Measurements from ENCODE around the gene AGXT. TPM values are rescaled to one million over a fixed set of nuclear protein-coding genes. Genes with fewer than 3 reads are reported as not detected.
A peak's percentile ranks its signal among the peaks of the same experiment; 100 is the strongest.

Gene AGXT
- total RNA-seq, 2 experiments from 2014 or later = not detected

DNA sequence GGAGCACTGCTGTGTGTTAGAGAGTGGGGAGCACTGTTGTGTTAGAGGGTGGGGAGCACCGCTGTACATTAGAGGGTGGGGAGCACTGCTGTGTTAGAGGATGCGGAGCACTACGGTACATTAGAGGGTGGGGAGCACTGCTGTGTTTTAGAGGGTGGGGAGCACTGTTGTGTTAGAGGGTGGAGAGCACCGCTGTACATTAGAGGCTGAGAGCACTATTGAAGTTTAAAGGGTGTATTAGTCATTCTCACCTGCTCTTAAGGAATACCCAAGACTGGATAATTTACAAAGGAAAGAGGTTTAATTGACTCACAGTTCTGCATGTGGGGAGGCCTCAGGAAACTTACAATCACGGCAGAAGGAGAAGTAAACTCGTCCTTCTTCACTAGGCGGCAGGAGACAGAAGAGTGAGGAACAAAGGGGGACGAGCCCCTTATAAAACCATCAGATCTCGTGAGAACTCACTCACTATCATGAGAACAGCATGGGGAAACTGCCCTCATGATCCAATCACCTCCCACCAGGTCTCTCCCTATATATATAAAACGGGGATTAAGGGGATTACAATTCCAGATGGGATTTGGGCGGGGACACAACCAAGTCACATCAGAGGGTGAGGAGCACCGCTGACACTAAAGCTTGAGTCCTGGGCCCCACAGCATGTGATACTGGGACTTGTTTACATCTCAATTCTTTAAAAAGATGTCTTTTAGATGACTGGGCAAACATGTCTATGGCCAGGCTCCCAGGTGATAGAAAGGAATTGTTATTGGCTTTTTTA is 19.5 kb upstream of the AGXT start:
- intact Hi-C loops (cut with micrococcal nuclease) = no loop called here
- Mint-ChIP-seq H3K4me1 (ENCODE audit: low read depth) (no peaks in the 10 kb centered on the region), H3K9me3 (peaks cover 6% of the 10 kb centered on the region), H3K27me3 (ENCODE audit: low read depth) (no peaks in the 10 kb centered on the region), H3K36me3 (ENCODE audit: low read depth) (peaks cover 1% of the 10 kb centered on the region), H3K27ac (no peak overlapping the region), H3K4me3 (no peak overlapping the region)
- DNase-seq = no peak
- CTCF ChIA-PET = no interaction called here

- CTCF ChIA-PET = interaction anchor here (0.6 kb wide), 1 partner anchor 32 kb away, joined by 3 read pairs; no protein-coding TSS in a partner anchor
- DNase-seq = no peak
- Mint-ChIP-seq H3K27ac (no peak overlapping the region), H3K27me3 (ENCODE audit: low read depth) (no peaks in the 10 kb centered on the region), H3K9me3 (peaks cover 12% of the 10 kb centered on the region), H3K4me3 (no peak overlapping the region), H3K36me3 (ENCODE audit: low read depth) (peaks cover 1% of the 10 kb centered on the region), H3K4me1 (ENCODE audit: low read depth) (no peaks in the 10 kb centered on the region)
- intact Hi-C loops (cut with micrococcal nuclease) = loop anchor here (5.0 to 10.0 kb wide), 2 partner anchors 302 to 365 kb away; partner anchors contain the start of gene PPP1R7
Measured at GRCh38 chr2:240850026-240850425, 18.6 kb upstream of the AGXT start.

DNA sequence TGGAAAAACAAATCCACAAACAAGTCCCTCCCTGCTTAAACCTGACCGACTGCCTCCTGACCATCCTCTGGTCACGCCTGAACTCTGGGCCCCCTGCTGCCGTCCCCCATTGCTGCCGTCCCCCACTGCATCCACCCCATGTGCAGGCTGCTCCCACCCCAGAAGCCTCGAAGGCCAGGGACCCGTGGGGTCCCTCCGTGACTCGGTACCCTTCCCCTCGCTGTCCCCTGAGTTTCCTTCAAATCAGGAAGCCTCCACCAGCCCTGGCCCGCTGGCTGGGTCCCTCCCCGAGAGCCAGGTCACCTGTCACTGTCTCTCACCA is 17.9 kb upstream of the AGXT start:
- Mint-ChIP-seq H3K36me3 (ENCODE audit: low read depth) (no peaks in the 10 kb centered on the region), H3K4me3 (no peak overlapping the region), H3K9me3 (peaks cover 12% of the 10 kb centered on the region), H3K27me3 (ENCODE audit: low read depth) (no peaks in the 10 kb centered on the region), H3K27ac (no peak overlapping the region), H3K4me1 (ENCODE audit: low read depth) (no peaks in the 10 kb centered on the region)
- intact Hi-C loops (cut with micrococcal nuclease) = loop anchor here (5.0 to 10.0 kb wide), 2 partner anchors 302 to 364 kb away; partner anchors contain the start of gene PPP1R7
- CTCF ChIA-PET = interaction anchor here (0.6 to 1.7 kb wide), 9 partner anchors 10 to 649 kb away, joined by 3 to 17 read pairs (median 3); no protein-coding TSS in a partner anchor
- no peak for DNase-seq

- H3K4me3 Mint-ChIP-seq = no peak overlapping the region
- H3K27ac Mint-ChIP-seq = no peak overlapping the region
- intact Hi-C loops (cut with micrococcal nuclease) = loop anchor here (5.0 to 10.0 kb wide), 2 partner anchors 301 to 363 kb away; partner anchors contain the start of gene PPP1R7
Measured at GRCh38 chr2:240851078-240851991, 17.3 kb upstream of the AGXT start.

GRCh38 chr2:240852671-240853314 is 15.8 kb upstream of the AGXT start:
- H3K27me3 Mint-ChIP-seq (ENCODE audit: low read depth) = no peaks in the 10 kb centered on the region
- H3K4me1 Mint-ChIP-seq (ENCODE audit: low read depth) = no peaks in the 10 kb centered on the region
- intact Hi-C loops (cut with micrococcal nuclease) = loop anchor here (5.0 to 10.0 kb wide), 2 partner anchors 300 to 362 kb away; partner anchors contain the start of gene PPP1R7
- peaks cover 12% of the 10 kb centered on the region for H3K9me3 Mint-ChIP-seq
- no peak overlapping the region for H3K27ac Mint-ChIP-seq
- no peaks in the 10 kb centered on the region for H3K36me3 Mint-ChIP-seq (ENCODE audit: low read depth)
- CTCF ChIA-PET = no interaction called here
- no peak for DNase-seq
- no peak overlapping the region for H3K4me3 Mint-ChIP-seq

More at GRCh38 chr2:240851078-240851991, 17.3 kb upstream of the AGXT start:
- peak; percentile 92 for DNase-seq
- peaks cover 12% of the 10 kb centered on the region for H3K9me3 Mint-ChIP-seq
- H3K36me3 Mint-ChIP-seq (ENCODE audit: low read depth) = no peaks in the 10 kb centered on the region
- H3K4me1 Mint-ChIP-seq (ENCODE audit: low read depth) = no peaks in the 10 kb centered on the region
- no peaks in the 10 kb centered on the region for H3K27me3 Mint-ChIP-seq (ENCODE audit: low read depth)
- CTCF ChIA-PET = interaction anchor here (0.6 to 1.7 kb wide), 17 partner anchors 10 to 880 kb away, joined by 3 to 17 read pairs (median 3); no protein-coding TSS in a partner anchor

- DNase-seq = no peak
- intact Hi-C loops (cut with micrococcal nuclease) = loop anchor here (10.0 kb wide), 1 partner anchor 359 kb away; no protein-coding TSS in a partner anchor
- Mint-ChIP-seq H3K9me3 (peaks cover 12% of the 10 kb centered on the region), H3K27me3 (ENCODE audit: low read depth) (no peaks in the 10 kb centered on the region), H3K36me3 (ENCODE audit: low read depth) (no peaks in the 10 kb centered on the region), H3K27ac (no peak overlapping the region), H3K4me3 (no peak overlapping the region), H3K4me1 (ENCODE audit: low read depth) (no peaks in the 10 kb centered on the region)
- CTCF ChIA-PET = no interaction called here
Measured at GRCh38 chr2:240855670-240856069, 13.0 kb upstream of the AGXT start.

GRCh38 chr2:240856151-240856980 is 12.3 kb upstream of the AGXT start:
- no peak for DNase-seq
- Mint-ChIP-seq H3K27ac (no peak overlapping the region), H3K36me3 (ENCODE audit: low read depth) (no peaks in the 10 kb centered on the region), H3K4me1 (ENCODE audit: low read depth) (no peaks in the 10 kb centered on the region), H3K4me3 (no peak overlapping the region), H3K27me3 (ENCODE audit: low read depth) (no peaks in the 10 kb centered on the region), H3K9me3 (peaks cover 12% of the 10 kb centered on the region)
- CTCF ChIA-PET = no interaction called here
- intact Hi-C loops (cut with micrococcal nuclease) = loop anchor here (10.0 kb wide), 1 partner anchor 358 kb away; no protein-coding TSS in a partner anchor

DNA sequence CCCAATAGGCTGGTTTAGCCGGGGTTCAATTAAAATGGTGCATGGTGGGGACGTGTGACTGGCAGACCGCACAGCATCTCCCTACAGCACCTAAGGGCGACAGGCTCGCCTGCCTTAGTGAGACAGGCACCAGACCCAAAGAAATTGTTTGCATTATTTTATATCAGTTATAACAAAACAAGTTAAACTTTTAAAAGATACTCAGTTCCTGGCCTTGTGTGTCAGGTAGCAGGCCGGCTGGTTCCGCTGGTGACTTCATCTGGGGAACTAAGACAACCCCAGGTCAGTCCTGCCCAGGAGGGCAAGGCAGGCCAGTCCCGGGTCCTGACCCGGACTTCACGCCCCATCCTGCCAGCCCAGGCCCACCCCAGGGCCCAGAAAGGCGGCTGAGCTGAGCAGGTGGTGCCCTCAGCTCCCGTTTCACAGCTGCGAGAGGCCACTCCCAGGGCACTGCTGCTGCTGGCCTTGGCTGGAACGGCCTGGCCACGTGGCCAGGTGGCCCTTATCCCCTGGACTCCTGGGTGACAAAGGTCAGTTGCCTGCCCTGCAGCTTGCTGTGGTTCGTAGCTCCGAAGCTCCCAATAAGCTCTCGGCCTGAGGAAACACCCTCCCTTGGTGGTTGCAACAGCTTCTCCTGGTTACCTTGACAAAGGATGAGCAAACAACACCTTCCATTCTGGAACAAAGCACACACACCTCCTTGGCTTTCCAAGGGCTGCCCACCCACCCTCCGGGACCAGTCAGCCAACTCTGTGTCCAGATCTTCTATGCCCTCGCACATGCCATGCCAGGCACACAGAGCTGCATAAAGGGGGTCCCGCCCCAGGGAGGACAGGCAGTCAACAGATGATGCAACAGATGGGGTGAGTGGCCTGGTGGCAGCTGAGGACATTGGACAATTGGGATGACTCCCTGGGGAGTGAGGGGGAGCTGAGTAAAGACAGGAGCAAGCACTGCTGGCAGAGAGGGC is 11.3 kb upstream of the AGXT start:
- Mint-ChIP-seq H3K9me3 (peaks cover 12% of the 10 kb centered on the region), H3K4me1 (ENCODE audit: low read depth) (no peaks in the 10 kb centered on the region), H3K36me3 (ENCODE audit: low read depth) (no peaks in the 10 kb centered on the region), H3K4me3 (no peak overlapping the region), H3K27ac (no peak overlapping the region), H3K27me3 (ENCODE audit: low read depth) (no peaks in the 10 kb centered on the region)
- intact Hi-C loops (cut with micrococcal nuclease) = loop anchor here (10.0 kb wide), 1 partner anchor 357 kb away; no protein-coding TSS in a partner anchor
- DNase-seq = no peak
- CTCF ChIA-PET = interaction anchor here (0.6 to 1.0 kb wide), 2 partner anchors 220 to 502 kb away, joined by 3 read pairs; no protein-coding TSS in a partner anchor

- Mint-ChIP-seq H3K27me3 (ENCODE audit: low read depth) (no peaks in the 10 kb centered on the region), H3K27ac (no peak overlapping the region), H3K4me1 (ENCODE audit: low read depth) (no peaks in the 10 kb centered on the region), H3K9me3 (peaks cover 12% of the 10 kb centered on the region), H3K36me3 (ENCODE audit: low read depth) (no peaks in the 10 kb centered on the region), H3K4me3 (no peak overlapping the region)
- DNase-seq = no peak
- intact Hi-C loops (cut with micrococcal nuclease) = loop anchor here (10.0 kb wide), 1 partner anchor 356 kb away; no protein-coding TSS in a partner anchor
- CTCF ChIA-PET = no interaction called here
Measured at GRCh38 chr2:240858321-240858720, 10.3 kb upstream of the AGXT start.

DNA sequence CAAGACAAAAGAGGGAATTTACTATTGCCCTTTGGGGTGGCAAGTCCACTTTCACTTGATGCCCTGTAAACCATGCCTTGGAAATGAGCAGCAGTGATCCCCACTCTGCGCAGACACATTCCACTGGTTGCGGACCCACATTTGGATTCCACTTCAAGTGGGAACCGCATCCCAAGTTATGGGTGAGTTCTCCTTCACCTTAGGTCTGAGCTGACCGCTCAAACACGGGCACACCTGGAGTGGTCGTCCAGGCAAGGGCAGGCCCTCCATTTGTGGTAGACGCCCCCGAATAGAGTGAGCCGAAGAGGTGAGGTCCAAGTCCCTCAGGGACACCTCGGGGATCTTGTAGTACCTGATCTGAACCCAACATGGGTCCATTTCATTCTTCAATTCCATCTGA is 9.8 kb upstream of the AGXT start:
- Mint-ChIP-seq H3K9me3 (peaks cover 12% of the 10 kb centered on the region), H3K36me3 (ENCODE audit: low read depth) (no peaks in the 10 kb centered on the region), H3K27ac (no peak overlapping the region), H3K27me3 (ENCODE audit: low read depth) (no peaks in the 10 kb centered on the region), H3K4me1 (ENCODE audit: low read depth) (no peaks in the 10 kb centered on the region), H3K4me3 (no peak overlapping the region)
- intact Hi-C loops (cut with micrococcal nuclease) = loop anchor here (10.0 kb wide), 1 partner anchor 356 kb away; no protein-coding TSS in a partner anchor
- CTCF ChIA-PET = no interaction called here
- DNase-seq = no peak
